A673 (cell line): ENCODE data around the gene HAGH.

Experiments used
- EZH2 ChIP-seq: fragments of 200-600 bp; sonication (generic); IDR thresholded peaks from 2 replicates; pipeline ENCODE4 v1.6.1; 2017; ENCODE audit warnings: borderline replicate concordance, low read depth, mild to moderate bottlenecking, mixed read lengths, antibody characterized with exemption, low read length; ENCODE audit not compliant: poor library complexity, severe bottlenecking
- TF ChIP-seq, protein P1 (sequence below): fragments of 300-800, 200-600 bp; sonication (generic); conservative IDR thresholded peaks from 2 replicates; pipeline ENCODE4 v1.5.1; 2017; ENCODE audit warnings: low read depth, mild to moderate bottlenecking, antibody characterized with exemption, low read length, moderate library complexity, mixed read lengths

DNA sequence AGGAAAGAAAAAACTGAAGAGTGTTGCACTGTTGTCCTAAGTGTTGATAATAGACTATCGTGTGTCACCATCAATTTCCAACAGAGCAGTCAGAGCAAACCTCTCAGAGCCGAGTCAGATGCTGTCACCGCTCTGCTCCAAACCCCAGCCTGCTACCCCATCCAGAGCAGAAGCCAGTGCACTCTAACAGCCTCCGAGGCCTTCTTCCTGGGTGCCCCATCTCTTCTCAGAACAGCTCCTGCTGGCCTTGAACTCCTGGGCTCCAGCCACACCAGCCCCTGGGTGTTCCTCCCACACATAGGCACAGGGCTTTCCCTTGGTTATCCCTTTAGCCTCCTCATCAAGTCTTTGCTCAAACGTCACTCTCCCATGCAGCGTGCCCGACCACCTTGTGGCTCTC lies 24.4 kb upstream of the HAGH start:
- TF ChIP-seq EZH2: no peak
- TF ChIP-seq, protein P1, sequence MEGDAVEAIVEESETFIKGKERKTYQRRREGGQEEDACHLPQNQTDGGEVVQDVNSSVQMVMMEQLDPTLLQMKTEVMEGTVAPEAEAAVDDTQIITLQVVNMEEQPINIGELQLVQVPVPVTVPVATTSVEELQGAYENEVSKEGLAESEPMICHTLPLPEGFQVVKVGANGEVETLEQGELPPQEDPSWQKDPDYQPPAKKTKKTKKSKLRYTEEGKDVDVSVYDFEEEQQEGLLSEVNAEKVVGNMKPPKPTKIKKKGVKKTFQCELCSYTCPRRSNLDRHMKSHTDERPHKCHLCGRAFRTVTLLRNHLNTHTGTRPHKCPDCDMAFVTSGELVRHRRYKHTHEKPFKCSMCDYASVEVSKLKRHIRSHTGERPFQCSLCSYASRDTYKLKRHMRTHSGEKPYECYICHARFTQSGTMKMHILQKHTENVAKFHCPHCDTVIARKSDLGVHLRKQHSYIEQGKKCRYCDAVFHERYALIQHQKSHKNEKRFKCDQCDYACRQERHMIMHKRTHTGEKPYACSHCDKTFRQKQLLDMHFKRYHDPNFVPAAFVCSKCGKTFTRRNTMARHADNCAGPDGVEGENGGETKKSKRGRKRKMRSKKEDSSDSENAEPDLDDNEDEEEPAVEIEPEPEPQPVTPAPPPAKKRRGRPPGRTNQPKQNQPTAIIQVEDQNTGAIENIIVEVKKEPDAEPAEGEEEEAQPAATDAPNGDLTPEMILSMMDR: no peak
